DOHH2 (cell line): ENCODE measurements around the gene ACACB.

ENCODE experiments used
- EZH2phosphoT487 ChIP-seq: fragments of 200-600 bp; sonication (generic); IDR thresholded peaks from 2 replicates; pipeline ENCODE4 v1.6.1; 2017; ENCODE audit warnings: borderline replicate concordance, mild to moderate bottlenecking, antibody characterized with exemption, low read length, moderate library complexity, mixed read lengths
- TF ChIP-seq, protein P1 (sequence below): fragments of 200-600 bp; sonication (generic); IDR thresholded peaks from one replicate; pipeline ENCODE4 v1.5.1; 2014; ENCODE audit warnings: antibody characterized with exemption, mild to moderate bottlenecking, low read depth, low read length; ENCODE audit not compliant: poor library complexity, severe bottlenecking

DNA sequence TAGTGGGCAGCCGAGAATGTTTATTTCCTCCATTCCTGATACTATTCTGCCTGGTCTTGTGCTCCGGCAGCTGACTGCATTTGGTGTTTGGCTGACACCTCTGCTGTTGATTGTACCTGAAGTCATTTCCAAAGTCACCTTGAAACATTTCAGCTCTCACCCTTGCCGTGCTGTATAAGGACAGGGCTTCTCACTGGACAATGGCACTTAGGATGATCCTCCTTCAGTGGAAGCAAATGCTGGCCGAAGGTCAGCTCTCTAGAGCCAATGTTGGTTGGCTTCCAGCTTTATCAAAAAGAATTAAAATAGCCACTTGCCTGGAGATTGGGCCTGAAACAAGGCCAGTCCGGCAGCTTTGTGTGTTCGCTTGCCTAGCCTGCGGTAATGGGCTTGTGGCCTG, 44.0 kb downstream of the ACACB start:
- TF ChIP-seq, protein P1, sequence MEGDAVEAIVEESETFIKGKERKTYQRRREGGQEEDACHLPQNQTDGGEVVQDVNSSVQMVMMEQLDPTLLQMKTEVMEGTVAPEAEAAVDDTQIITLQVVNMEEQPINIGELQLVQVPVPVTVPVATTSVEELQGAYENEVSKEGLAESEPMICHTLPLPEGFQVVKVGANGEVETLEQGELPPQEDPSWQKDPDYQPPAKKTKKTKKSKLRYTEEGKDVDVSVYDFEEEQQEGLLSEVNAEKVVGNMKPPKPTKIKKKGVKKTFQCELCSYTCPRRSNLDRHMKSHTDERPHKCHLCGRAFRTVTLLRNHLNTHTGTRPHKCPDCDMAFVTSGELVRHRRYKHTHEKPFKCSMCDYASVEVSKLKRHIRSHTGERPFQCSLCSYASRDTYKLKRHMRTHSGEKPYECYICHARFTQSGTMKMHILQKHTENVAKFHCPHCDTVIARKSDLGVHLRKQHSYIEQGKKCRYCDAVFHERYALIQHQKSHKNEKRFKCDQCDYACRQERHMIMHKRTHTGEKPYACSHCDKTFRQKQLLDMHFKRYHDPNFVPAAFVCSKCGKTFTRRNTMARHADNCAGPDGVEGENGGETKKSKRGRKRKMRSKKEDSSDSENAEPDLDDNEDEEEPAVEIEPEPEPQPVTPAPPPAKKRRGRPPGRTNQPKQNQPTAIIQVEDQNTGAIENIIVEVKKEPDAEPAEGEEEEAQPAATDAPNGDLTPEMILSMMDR: no peak
- no peak for TF ChIP-seq EZH2phosphoT487
